ENCODE measurements around the gene C16orf89. TPM values are rescaled to one million over a fixed set of nuclear protein-coding genes. Genes with fewer than 3 reads are reported as not detected.
"Not testable (repeated sequence)": the region's sequence is repeated elsewhere in the genome, so short reads cannot be mapped to it uniquely, and the experiment has no call there.

C16orf89 gene
- total and polyA plus RNA-seq, 10 of the 15 experiments (the other 5 are each of a cell fraction or from before 2014, with no cell fraction given) = not detected

GRCh38 chr16:5097470-5098220, 31.9 kb upstream of the C16orf89 start, which contains the start of gene EEF2KMT:
Gene EEF2KMT (minus strand): TSS chr16:5097795. CDS start chr16:5097739, 56 bp downstream.
- intact Hi-C loops (cut with micrococcal nuclease; ENCODE audit: unreplicated experiment) = loop anchor here (10.0 kb wide), 3 partner anchors 57 to 253 kb away; partner anchors contain the start of genes GLYR1 and UBN1
- SMC1A ChIA-PET (ENCODE audit: uncharacterized antibody, unreplicated experiment) = interaction anchor here (0.7 to 1.1 kb wide), 3 partner anchors 10 to 249 kb away, joined by 3 to 4 read pairs (median 4); no protein-coding TSS in a partner anchor
- TF ChIP-seq HDGF (IDR thresholded peaks at IDR 0.05) (peak; percentile 95; the same call in 1 of the 2 replicates), POLR2A (IDR thresholded peaks at IDR 0.05; ENCODE audit: low read depth, low read length) (peak; percentile 61; the same call in 1 of the 2 replicates), MEF2B (IDR thresholded peaks at IDR 0.05; ENCODE audit: partially characterized antibody, poor library complexity, severe bottlenecking) (peak; percentile 67), PKNOX1 (IDR thresholded peaks at IDR 0.05) (peak; percentile 29; the same call in 1 of the 2 replicates), EED (IDR thresholded peaks at IDR 0.05; ENCODE audit: low read depth) (0 out of 2 replicates have a peak, but pooled peaks have one; percentile 22), MAX (IDR thresholded peaks at IDR 0.05; ENCODE audit: low read depth, low read length) (peak; percentile 17; the same call in 1 of the 2 replicates), MXI1 (IDR thresholded peaks at IDR 0.05; ENCODE audit: low read depth, low read length) (0 out of 2 replicates have a peak, but pooled peaks have one; percentile 37), RELA (IDR thresholded peaks at IDR 0.05; ENCODE audit: borderline replicate concordance, partially characterized antibody) (peak; percentile 44), RELB (IDR thresholded peaks at IDR 0.05; ENCODE audit: low read depth) (peak; percentile 59), CTCF (IDR thresholded peaks at IDR 0.05 in 2 of 3, conservative IDR thresholded peaks at IDR 0.05 in 1 of 3; ENCODE audit: control insufficient read depth in 2 of 3, extremely low read depth in 1 of 3, insufficient read depth in 1 of 3, low read depth in 3 of 3, low read length in 3 of 3) (0 out of 6 replicates have a peak, but pooled peaks of 1 of the 3 experiments have one; percentile 7), NKRF (conservative IDR thresholded peaks at IDR 0.05) (peak; percentile 80), GATAD2B (conservative IDR thresholded peaks at IDR 0.05; ENCODE audit: low read depth) (peak; percentile 55; the same call in 1 of the 2 replicates), EGR1 (IDR thresholded peaks at IDR 0.05; ENCODE audit: borderline replicate concordance in 1 of 2, low read depth in 2 of 2, low read length in 2 of 2) (peak in 1 of 2 experiments; percentile 85; a peak in 2 of 3 replicates), IKZF1 (conservative IDR thresholded peaks at IDR 0.05) (0 out of 2 replicates have a peak, but pooled peaks have one; percentile 30)

More at GRCh38 chr16:5097470-5098220, 31.9 kb upstream of the C16orf89 start, which contains the start of gene EEF2KMT:
- ATAC-seq (peak; percentile 100), FAIRE-seq (peak; percentile 93), DNase-seq (ENCODE audit: low read depth, low spot score) (peak; percentile 93)
- H3K9me3 ChIP-seq (replicated peaks; ENCODE audit: control insufficient read depth, insufficient read depth, low read length); H3K4me1 ChIP-seq (ENCODE audit: control insufficient read depth, insufficient read depth, low read length); H3K27me3 ChIP-seq (replicated peaks in 1 of 2; ENCODE audit: control insufficient read depth in 2 of 2, insufficient read depth in 2 of 2, low read length in 1 of 2); BruUV-seq (replicated peaks); H3K36me3 ChIP-seq (ENCODE audit: control insufficient read depth in 2 of 2, insufficient read depth in 2 of 2, low read length in 1 of 2); H4K20me1 ChIP-seq (ENCODE audit: control insufficient read depth, insufficient read depth); H3K79me2 ChIP-seq (ENCODE audit: control insufficient read depth, insufficient read depth, low read length); in situ Hi-C loops (cut with MboI): not testable (repeated sequence)
- WGBS (ENCODE audit: insufficient coverage, insufficient replicate concordance, low lambda C conversion rate, missing lambda C conversion rate) = 1% methylated on average over 52 of the region's 67 CpGs
- H3K9ac ChIP-seq (ENCODE audit: control insufficient read depth, insufficient read depth, low read length) = peak within 1 kb of the TSS; percentile 60
- H3K27ac ChIP-seq (ENCODE audit: control insufficient read depth, insufficient read depth) = peak within 1 kb of the TSS; percentile 48
- ChIA-PET CTCF (interaction anchor here (0.6 to 0.7 kb wide), 2 partner anchors 61 to 240 kb away, joined by 3 read pairs; no protein-coding TSS in a partner anchor), POLR2A (interaction anchor here (0.6 to 1.1 kb wide), 3 partner anchors 62 to 109 kb away, joined by 3 read pairs; no protein-coding TSS in a partner anchor), RAD21 (ENCODE audit: unreplicated experiment) (interaction anchor here (1.1 kb wide), 1 partner anchor 142 kb away, joined by 3 read pairs; no protein-coding TSS in a partner anchor)
- peak within 1 kb of the TSS; percentile 65 for H2AFZ ChIP-seq (ENCODE audit: control insufficient read depth, low read depth, low read length)
- H3K4me3 ChIP-seq = peak within 1 kb of the TSS; percentile 73
- H3K4me2 ChIP-seq (ENCODE audit: control insufficient read depth, insufficient read depth) = peak within 1 kb of the TSS; percentile 62

Measured in GM12878 (cell line).